Activated CD4-positive, CD25-positive, alpha-beta regulatory T cell treated with anti-CD3 and anti-CD28 coated beads, Interleukin-2, amount 50 U/mL, for 16 hours (primary cell): ENCODE data around the gene SLC5A12.
"Not testable (repeated sequence)": the region's sequence is repeated elsewhere in the genome, so short reads cannot be mapped to it uniquely, and the experiment has no call there.

ENCODE experiments used
- DNase-seq: peaks from one replicate; pipeline ENCODE4 v3.0.0-alpha.2; 2020; ENCODE audit warnings: low read depth, low spot score

SLC5A12 gene

DNA sequence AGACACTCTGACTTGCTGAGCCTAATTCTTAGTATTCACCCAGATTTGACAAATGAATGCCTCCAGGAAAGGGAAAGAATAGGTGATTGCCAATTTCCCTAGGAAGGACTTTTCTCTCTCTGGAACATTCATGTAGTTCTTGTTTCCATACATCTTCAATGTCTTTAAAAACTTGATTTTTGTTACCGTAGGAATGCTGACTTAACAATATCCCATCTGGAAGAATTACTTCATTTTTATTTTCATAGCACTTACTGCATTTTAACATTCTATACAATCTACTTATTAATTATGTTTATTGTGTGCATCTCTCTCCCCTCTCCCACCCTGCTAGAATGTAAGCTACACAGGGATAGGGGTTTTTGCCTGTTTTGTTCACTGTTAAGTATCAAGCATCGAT, 66.6 kb downstream of the SLC5A12 start:
- DNase-seq = no peak

- DNase-seq = no peak
Measured at GRCh38 chr11:26651916-26652315, 69.9 kb downstream of the SLC5A12 start.

DNA sequence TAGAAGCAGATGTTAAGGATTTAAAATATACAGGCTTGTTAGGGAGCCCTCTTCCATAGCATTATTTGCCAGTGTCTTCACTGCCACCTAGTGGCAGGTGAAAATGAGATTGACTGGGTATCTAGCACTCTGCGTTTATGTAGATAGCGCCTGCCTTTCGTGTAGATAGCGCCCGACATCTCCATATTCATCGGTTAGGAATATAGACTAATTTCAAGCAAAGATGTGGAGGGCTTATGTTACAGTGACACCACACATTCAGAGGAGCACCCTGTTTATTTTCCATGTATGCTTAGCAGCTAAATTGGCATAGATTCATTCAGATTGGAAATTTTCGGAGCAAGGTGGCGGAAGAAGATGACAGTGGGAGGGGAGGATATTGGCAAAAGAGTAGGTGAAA, 72.0 kb downstream of the SLC5A12 start:
- no peak for DNase-seq

DNA sequence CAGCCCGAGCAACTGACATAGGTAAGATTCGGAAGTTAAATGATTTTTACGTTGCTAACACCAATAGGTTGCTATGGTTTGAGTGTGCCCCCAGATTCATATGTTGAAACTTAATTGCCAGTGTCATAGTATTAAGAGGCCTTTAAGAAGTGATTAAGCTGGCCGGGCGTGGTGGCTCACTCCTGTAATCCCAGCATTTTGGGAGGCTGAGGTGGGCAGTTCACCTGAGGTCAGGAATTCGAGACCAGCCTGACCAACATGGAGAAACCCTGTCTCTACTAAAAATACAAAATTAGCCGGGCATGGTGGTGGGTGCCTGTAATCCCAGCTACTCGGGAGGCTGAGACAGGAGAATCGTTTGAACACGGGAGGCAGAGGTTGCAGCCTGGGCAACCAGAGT, 78.5 kb downstream of the SLC5A12 start:
- DNase-seq = not testable (repeated sequence)

GRCh38 chr11:26632691-26633159, 89.1 kb downstream of the SLC5A12 start:
- no peak for DNase-seq

GRCh38 chr11:26626346-26626745, 95.5 kb downstream of the SLC5A12 start:
- no peak for DNase-seq

- no peak for DNase-seq
Measured at GRCh38 chr11:26623076-26623659, 98.7 kb downstream of the SLC5A12 start.

- no peak for DNase-seq
Measured at GRCh38 chr11:26622181-26622580, 99.7 kb downstream of the SLC5A12 start.

- no peak for DNase-seq
Measured at GRCh38 chr11:26621132-26621531, 100.7 kb downstream of the SLC5A12 start.

GRCh38 chr11:26620282-26621045, 101.4 kb downstream of the SLC5A12 start:
- DNase-seq = no peak

DNA sequence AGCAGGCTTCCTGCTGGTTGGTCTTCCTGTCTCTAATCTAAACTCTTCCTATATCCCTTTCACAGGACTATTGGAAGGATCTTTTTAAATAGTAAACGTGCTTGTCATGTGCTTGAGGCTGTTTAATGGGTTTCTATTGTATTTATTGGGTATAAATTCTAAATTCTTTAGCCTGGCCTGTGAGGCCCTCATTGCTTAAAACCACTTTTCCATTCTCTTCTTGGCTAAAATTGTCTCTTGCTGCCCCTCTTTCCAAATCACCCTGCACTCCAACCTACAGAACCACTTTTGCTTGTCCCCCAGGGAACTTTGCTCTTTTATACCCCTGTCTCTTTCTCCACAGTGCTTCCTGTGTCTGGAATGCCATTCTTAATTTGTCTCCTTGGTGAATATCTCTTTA, 103.4 kb downstream of the SLC5A12 start:
- no peak for DNase-seq
